LNCAP (cell line): ENCODE measurements around the gene KLK12.

Source experiments
- TF ChIP-seq, protein P1 (sequence below): fragments of 450-650 bp; IDR thresholded peaks from 2 replicates; pipeline ENCODE4 v1.5.1; 2017; ENCODE audit warnings: mild to moderate bottlenecking

The KLK12 gene

GRCh38 chr19:51014242-51014641 is 20.6 kb downstream of the KLK12 start:
- TF ChIP-seq, protein P1, sequence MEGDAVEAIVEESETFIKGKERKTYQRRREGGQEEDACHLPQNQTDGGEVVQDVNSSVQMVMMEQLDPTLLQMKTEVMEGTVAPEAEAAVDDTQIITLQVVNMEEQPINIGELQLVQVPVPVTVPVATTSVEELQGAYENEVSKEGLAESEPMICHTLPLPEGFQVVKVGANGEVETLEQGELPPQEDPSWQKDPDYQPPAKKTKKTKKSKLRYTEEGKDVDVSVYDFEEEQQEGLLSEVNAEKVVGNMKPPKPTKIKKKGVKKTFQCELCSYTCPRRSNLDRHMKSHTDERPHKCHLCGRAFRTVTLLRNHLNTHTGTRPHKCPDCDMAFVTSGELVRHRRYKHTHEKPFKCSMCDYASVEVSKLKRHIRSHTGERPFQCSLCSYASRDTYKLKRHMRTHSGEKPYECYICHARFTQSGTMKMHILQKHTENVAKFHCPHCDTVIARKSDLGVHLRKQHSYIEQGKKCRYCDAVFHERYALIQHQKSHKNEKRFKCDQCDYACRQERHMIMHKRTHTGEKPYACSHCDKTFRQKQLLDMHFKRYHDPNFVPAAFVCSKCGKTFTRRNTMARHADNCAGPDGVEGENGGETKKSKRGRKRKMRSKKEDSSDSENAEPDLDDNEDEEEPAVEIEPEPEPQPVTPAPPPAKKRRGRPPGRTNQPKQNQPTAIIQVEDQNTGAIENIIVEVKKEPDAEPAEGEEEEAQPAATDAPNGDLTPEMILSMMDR, result no peak

DNA sequence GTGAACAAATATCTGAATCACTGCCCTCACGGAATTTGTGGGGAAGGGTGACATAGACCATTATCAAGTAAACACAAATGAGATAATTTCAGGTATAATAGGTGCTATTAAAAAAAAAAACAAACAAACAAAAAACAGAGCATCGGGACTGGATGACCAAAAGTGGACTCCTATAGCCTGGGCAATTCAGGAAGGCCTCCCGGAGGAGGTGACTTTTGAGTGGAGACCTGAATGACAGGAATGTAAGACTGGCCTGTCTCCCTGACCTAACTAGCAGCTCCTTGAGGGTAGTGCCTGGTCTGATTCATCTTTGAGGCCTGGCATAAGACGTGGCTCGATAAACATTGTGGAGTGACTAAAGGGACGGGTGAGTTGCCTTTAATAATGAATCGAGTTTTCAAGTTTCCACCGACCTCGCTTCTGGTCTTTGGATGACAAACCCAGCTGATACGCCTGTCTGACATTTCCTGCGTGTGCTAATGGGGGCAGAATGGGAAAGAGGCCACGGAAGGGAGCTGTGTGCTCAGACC is 22.1 kb downstream of the KLK12 start:
- TF ChIP-seq, protein P1, result no peak

DNA sequence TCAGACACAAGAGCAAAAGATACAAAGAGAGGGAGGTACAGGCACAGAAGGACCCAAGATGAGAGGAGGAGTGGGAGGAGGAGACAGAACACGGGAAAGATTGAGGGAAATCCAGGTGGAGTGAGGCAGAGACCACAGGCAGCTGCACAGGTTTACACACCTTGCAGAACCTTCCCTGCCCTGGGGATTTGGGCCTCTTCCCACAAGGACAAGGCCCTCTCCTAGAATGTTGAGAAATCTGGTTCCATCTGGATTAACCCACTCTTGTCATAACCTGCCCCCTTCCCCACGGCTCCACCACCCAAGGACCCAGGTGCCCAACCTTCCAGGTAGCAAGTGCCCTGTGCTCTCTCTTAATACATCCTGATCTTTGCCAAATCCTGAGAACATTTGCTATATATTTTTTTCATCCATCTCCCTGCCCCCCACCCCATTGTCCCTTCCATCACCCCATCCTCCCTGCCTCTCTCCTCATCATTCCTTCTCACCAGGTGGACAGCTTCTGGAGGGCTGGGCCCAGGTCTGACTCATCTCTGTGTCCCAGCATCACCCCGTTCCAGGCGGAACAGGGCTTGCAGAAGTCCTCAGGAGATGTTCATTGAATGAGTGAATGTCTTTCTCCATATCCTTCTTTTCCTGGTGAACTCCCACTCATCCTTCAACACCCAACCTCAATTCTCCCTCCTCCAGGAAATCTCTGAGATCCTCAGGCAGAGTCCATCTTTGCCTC is 24.6 kb downstream of the KLK12 start:
- TF ChIP-seq, protein P1, result no peak

DNA sequence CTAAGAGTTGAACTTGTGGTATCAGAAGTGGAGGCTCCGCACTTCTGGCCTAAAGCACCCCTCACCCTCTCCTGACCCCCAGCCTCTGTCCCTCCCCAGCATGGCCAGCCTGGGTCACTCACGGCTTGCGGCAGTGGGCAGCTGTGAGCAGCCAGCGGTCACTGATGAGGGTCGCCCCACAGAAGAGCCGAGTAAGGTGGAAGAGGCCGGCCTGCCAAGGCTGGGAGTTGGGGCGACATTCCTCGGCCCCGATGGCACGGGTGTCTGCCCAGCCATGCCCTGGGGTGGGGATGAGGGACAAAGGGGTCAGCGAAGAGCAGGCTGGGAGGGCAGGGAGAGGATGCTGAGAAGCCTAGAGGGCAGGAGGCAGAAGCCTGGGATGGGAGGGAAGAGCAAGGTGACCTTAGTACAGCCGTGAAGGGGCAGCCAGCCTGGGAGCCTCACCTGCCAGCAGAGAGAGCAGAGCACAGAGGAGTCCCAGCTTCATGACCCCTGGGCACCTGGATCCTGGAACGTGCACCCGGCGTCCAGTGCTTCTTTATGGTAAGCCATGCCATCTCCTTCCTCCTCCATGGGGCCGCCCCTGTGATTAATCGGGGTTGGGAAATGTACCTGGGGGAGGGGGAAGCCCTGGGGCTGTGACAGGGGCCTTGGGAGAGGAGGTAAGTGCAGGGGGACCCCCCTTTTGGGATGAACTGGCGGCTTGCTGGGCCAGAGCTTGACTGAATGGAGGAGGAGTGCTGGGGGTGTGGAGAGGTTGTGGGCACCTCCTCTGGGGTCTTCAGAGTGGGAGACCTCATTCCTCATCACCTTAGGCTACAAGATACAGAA is 25.5 kb downstream of the KLK12 start:
- TF ChIP-seq, protein P1, result no peak

DNA sequence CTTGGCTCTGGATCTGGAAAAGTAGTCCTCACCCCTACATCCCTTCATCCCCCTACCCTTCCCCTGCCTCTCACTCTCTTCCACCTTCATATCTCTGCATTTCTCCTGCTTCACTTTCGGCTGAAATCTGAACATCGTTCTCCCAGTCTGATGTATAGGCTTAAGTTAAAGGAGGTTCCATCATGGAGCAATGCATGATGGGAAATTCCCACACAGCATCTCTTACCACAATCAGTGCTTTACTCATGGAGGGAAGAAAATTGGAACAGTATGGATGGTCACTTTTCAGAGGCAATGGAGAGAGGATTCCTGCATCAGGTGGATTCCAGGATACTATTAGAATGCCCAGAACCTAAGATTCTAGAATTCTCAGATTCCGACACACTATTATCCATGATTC is 27.3 kb downstream of the KLK12 start:
- TF ChIP-seq, protein P1, result no peak

DNA sequence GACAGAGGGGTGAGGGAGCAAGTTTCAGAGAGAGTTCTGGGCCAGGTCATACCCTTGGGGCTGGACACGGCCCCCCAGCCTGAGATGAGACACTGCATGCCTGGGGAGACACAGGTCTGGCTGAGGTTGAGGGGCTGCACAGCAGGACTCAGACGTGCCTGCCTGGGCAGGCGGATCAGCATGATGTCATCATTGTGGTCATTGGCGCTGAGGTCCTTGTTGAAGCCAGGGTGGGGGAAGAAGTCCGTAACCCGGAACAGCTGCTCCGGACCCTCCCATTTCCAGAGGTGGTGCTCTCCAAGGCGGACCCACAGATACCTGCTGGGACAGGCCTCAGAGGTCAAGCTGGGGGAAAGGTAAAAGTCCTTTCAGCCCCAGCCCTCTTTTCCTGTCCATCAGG is 28.4 kb downstream of the KLK12 start:
- TF ChIP-seq, protein P1, result no peak

DNA sequence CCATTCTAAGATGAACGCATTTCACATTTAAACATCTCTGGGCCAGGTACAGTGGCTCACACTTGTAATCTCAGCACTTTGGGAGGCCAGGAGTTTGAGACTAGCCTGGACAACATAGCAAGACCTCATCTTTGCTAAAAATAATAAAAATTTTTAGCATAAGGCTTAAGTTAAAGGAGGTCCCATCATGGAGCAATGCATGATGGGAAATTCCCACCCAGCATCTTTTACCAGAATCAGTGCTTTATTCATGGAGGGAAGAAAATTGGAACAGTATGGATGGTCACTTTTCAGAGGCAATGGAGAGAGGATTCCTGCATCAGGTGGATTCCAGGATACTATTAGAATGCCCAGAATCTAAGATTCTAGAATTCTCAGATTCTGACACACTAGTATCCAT is 29.6 kb downstream of the KLK12 start:
- TF ChIP-seq, protein P1, result no peak
